ENCODE results near the gene ELF4. TPM values are rescaled to one million over a fixed set of nuclear protein-coding genes. Genes with fewer than 3 reads are reported as not detected.

ELF4 gene
- total RNA-seq, 3 donors from 2014 or later (not counting 1 experiment from before 2014, with no cell fraction given): 83.3 to 105 (median 98.7) TPM

DNA sequence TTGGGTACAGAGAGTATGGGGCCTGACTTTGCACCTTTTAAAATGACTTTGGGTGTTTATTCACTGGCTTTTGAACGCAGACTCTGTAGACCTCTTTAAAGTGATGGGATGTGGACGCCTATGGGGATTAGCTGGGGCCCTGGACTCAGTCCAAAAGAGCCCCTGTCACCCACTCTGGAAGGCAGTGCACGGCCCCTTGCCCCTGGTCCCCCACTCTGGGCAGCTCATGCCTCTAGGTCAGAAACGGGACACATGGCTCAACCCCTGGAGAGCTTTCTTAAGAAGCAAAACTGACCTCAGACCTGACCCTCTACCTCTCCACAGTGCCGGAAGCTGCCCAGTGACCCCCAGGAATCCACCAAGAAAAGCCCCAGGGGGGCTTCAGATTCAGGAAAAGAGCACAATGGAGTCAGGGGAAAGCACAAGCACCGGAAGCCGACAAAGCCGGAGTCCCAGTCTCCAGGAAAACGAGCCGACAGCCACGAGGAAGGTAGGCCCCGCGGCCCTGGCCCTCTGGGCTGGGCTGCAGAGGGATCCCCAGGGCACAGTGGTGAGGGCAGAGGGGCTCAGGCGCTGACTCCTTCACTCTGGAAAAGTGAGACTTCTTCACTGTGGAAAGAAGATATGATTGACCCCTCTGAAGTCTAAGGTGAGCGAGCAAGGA lies 89.5 kb downstream of the ELF4 start:
- Mint-ChIP-seq H3K9me3 (no peaks in the 10 kb centered on the region), H3K36me3 (no peaks in the 10 kb centered on the region), H3K4me3 (no peak overlapping the region), H3K4me1 (peaks cover 13% of the 10 kb centered on the region in 2 donors), H3K27me3 (ENCODE audit: low read depth in 2 of 2) (no peaks in the 10 kb centered on the region), H3K27ac (no peak overlapping the region)
- no peaks in the 10 kb centered on the region for H3K27me3 ChIP-seq (ENCODE audit: control insufficient read depth, insufficient read depth, low read length)
- no peak for ATAC-seq
- intact Hi-C loops (cut with micrococcal nuclease): loop anchor here (10.0 kb wide), 1 partner anchor 416 kb away; no protein-coding TSS in a partner anchor
- no peak for DNase-seq
- 97% methylated on average over 15 of the region's 15 CpGs for WGBS (ENCODE audit: insufficient coverage)
- TF ChIP-seq, protein P1, sequence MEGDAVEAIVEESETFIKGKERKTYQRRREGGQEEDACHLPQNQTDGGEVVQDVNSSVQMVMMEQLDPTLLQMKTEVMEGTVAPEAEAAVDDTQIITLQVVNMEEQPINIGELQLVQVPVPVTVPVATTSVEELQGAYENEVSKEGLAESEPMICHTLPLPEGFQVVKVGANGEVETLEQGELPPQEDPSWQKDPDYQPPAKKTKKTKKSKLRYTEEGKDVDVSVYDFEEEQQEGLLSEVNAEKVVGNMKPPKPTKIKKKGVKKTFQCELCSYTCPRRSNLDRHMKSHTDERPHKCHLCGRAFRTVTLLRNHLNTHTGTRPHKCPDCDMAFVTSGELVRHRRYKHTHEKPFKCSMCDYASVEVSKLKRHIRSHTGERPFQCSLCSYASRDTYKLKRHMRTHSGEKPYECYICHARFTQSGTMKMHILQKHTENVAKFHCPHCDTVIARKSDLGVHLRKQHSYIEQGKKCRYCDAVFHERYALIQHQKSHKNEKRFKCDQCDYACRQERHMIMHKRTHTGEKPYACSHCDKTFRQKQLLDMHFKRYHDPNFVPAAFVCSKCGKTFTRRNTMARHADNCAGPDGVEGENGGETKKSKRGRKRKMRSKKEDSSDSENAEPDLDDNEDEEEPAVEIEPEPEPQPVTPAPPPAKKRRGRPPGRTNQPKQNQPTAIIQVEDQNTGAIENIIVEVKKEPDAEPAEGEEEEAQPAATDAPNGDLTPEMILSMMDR (IDR thresholded peaks at IDR 0.05): no peak
- H3K4me3 ChIP-seq (ENCODE audit: low read length): no peak overlapping the region
- no peaks in the 10 kb centered on the region for H3K9me3 ChIP-seq (ENCODE audit: control insufficient read depth, insufficient read depth, low read length)
- H3K4me1 ChIP-seq (ENCODE audit: control insufficient read depth, insufficient read depth, low read length): peaks cover 12% of the 10 kb centered on the region
- no peak overlapping the region for H3K27ac ChIP-seq (ENCODE audit: low read length)
- peaks cover 14% of the 10 kb centered on the region for H3K36me3 ChIP-seq (ENCODE audit: control insufficient read depth, insufficient read depth, low read length)

DNA sequence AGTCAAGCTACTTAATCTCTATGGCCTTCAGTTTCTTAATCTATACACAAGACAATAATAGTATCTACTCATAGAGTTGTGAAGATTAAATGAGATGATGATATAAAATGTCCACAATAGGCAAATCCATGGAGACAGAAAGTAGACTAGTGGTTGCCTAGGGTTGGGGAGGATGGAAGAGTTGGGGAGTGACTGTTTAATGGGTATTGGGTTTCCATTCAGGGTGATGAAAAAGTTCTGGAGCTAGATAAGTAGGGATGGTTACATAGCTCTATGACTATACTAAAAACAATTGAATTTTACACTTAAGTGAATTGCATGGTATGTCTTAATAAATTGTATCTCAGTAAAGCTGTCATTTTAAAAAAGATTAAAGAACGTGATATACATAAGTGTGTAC lies 92.2 kb downstream of the ELF4 start:
- Mint-ChIP-seq H3K27ac (no peak overlapping the region), H3K9me3 (no peaks in the 10 kb centered on the region), H3K36me3 (no peaks in the 10 kb centered on the region), H3K4me3 (no peak overlapping the region), H3K4me1 (no peaks in the 10 kb centered on the region), H3K27me3 (ENCODE audit: low read depth in 2 of 2) (no peaks in the 10 kb centered on the region)
- Histone ChIP-seq H3K27me3 (ENCODE audit: control insufficient read depth, insufficient read depth, low read length) (no peaks in the 10 kb centered on the region), H3K9me3 (ENCODE audit: control insufficient read depth, insufficient read depth, low read length) (no peaks in the 10 kb centered on the region), H3K36me3 (ENCODE audit: control insufficient read depth, insufficient read depth, low read length) (peaks cover 13% of the 10 kb centered on the region), H3K4me1 (ENCODE audit: control insufficient read depth, insufficient read depth, low read length) (no peaks in the 10 kb centered on the region), H3K27ac (ENCODE audit: low read length) (no peak overlapping the region), H3K4me3 (ENCODE audit: low read length) (no peak overlapping the region)
- intact Hi-C loops (cut with micrococcal nuclease): no loop called here
- WGBS (ENCODE audit: insufficient coverage): no CpG with 5 or more reads among the region's 1 CpG
- no peak for DNase-seq
- TF ChIP-seq, protein P1 (IDR thresholded peaks at IDR 0.05): no peak
- no peak for ATAC-seq

DNA sequence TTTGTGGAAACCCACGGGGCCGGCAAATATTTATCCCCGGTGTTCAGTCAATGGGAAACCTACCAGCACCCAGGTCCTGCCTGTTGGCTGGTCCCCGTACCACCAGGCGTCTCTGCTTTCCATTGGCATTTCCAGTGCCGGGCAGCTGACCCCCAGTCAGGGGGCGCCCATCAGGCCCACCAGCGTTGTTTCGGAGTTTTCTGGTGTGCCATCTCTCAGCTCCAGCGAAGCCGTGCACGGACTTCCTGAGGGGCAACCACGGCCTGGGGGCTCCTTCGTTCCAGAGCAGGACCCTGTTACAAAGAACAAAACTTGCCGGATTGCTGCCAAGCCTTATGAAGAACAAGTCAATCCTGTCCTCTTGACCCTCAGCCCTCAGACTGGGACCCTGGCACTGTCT lies 95.1 kb downstream of the ELF4 start:
- no peaks in the 10 kb centered on the region for H3K27me3 ChIP-seq (ENCODE audit: control insufficient read depth, insufficient read depth, low read length)
- WGBS (ENCODE audit: insufficient coverage): 98% methylated on average over 15 of the region's 15 CpGs
- peaks cover 6% of the 10 kb centered on the region for H3K36me3 ChIP-seq (ENCODE audit: control insufficient read depth, insufficient read depth, low read length)
- H3K27ac ChIP-seq (ENCODE audit: low read length): no peak overlapping the region
- ATAC-seq (no peak), DNase-seq (no peak)
- no peaks in the 10 kb centered on the region for H3K27me3 Mint-ChIP-seq (ENCODE audit: low read depth in 2 of 2)
- H3K4me3 Mint-ChIP-seq: no peak overlapping the region
- no peaks in the 10 kb centered on the region for H3K4me1 ChIP-seq (ENCODE audit: control insufficient read depth, insufficient read depth, low read length)
- no peaks in the 10 kb centered on the region for H3K9me3 Mint-ChIP-seq
- intact Hi-C loops (cut with micrococcal nuclease): no loop called here
- no peaks in the 10 kb centered on the region for H3K9me3 ChIP-seq (ENCODE audit: control insufficient read depth, insufficient read depth, low read length)
- TF ChIP-seq, protein P1 (IDR thresholded peaks at IDR 0.05): no peak
- no peaks in the 10 kb centered on the region for H3K36me3 Mint-ChIP-seq
- H3K27ac Mint-ChIP-seq: no peak overlapping the region
- no peaks in the 10 kb centered on the region for H3K4me1 Mint-ChIP-seq
- no peak overlapping the region for H3K4me3 ChIP-seq (ENCODE audit: low read length)

Other genes starting within 250 kb of the ELF4 start
- 10 to 100 TPM in 2 of 3 donors, 1 to 10 TPM in 1; 9.5 to 11.6 (median 11.0) TPM for gene UTP14A, start 204.3 kb downstream of the ELF4 start, total RNA-seq
- 10 to 100 TPM in 1 of 3 donors, 1 to 10 TPM in 2; 6.5 to 10.5 (median 9.9) TPM for gene BCORL1, start 127.9 kb downstream of the ELF4 start, total RNA-seq
- gene AIFM1, start 55.3 kb upstream of the ELF4 start, total RNA-seq: 10 to 100 TPM; 16.2 to 21.1 (median 17.0) TPM
- gene RAB33A, start 61.5 kb upstream of the ELF4 start, total RNA-seq: 1 to 10 TPM; 3.2 to 4.4 (median 4.4) TPM
- 1 to 10 TPM; 5.5 to 6.0 (median 5.8) TPM for gene ZNF280C, start 158.4 kb upstream of the ELF4 start, total RNA-seq
- 10 to 100 TPM; 17.6 to 20.5 (median 19.0) TPM for gene SLC25A14, start 229.4 kb upstream of the ELF4 start, total RNA-seq

Measured in natural killer cell (primary cell).